ENCODE results near the gene C6orf58. TPM values are rescaled to one million over a fixed set of nuclear protein-coding genes. Genes with fewer than 3 reads are reported as not detected.

Gene C6orf58
- total and polyA plus RNA-seq, 10 of the 15 experiments (the other 5 are each of a cell fraction or from before 2014, with no cell fraction given): 0.06 to 0.43 (median 0.12) TPM; not detected in 2

- H3K9ac ChIP-seq (ENCODE audit: control insufficient read depth, insufficient read depth, low read length): no peak overlapping the region
- H3K79me2 ChIP-seq (ENCODE audit: control insufficient read depth, insufficient read depth, low read length): no peaks in the 10 kb centered on the region
- no peaks in the 10 kb centered on the region for H3K9me3 ChIP-seq (replicated peaks; ENCODE audit: control insufficient read depth, insufficient read depth, low read length)
- H3K4me1 ChIP-seq (ENCODE audit: control insufficient read depth, insufficient read depth, low read length): no peaks in the 10 kb centered on the region
- H4K20me1 ChIP-seq (ENCODE audit: control insufficient read depth, insufficient read depth): no peaks in the 10 kb centered on the region
- no TSS peak for BruUV-seq (replicated peaks)
- SMC1A ChIA-PET (ENCODE audit: uncharacterized antibody, unreplicated experiment): no interaction called here
- intact Hi-C loops (cut with micrococcal nuclease; ENCODE audit: unreplicated experiment): no loop called here
- no peak for DNase-seq (ENCODE audit: low read depth, low spot score)
- 0% methylated on average over 1 of the region's 1 CpG for WGBS (ENCODE audit: insufficient coverage, insufficient replicate concordance, low lambda C conversion rate, missing lambda C conversion rate)
- H3K36me3 ChIP-seq (ENCODE audit: control insufficient read depth in 2 of 2, insufficient read depth in 2 of 2, low read length in 1 of 2): no peaks in the 10 kb centered on the region
- no peak for ATAC-seq
- H3K27me3 ChIP-seq (replicated peaks in 1 of 2; ENCODE audit: control insufficient read depth in 2 of 2, insufficient read depth in 2 of 2, low read length in 1 of 2): no peaks in the 10 kb centered on the region
- H3K4me2 ChIP-seq (ENCODE audit: control insufficient read depth, insufficient read depth): no peak overlapping the region
- POLR2A ChIA-PET: no interaction called here
- in situ Hi-C loops (cut with MboI): no loop called here
- no peak overlapping the region for H3K27ac ChIP-seq (ENCODE audit: control insufficient read depth, insufficient read depth)
- RAD21 ChIA-PET (ENCODE audit: unreplicated experiment): no interaction called here
- FAIRE-seq: no peak
- H3K4me3 ChIP-seq: no peak overlapping the region
- no peak overlapping the region for H2AFZ ChIP-seq (ENCODE audit: control insufficient read depth, low read depth, low read length)
- CTCF ChIA-PET: interaction anchor here (2.9 kb wide), 1 partner anchor 11 kb away, joined by 13 read pairs; no protein-coding TSS in a partner anchor
- no peak for TF ChIP-seq HDGF (IDR thresholded peaks at IDR 0.05)
- no peak for TF ChIP-seq RBBP5 (conservative IDR thresholded peaks at IDR 0.05)
- no peak for TF ChIP-seq NKRF (conservative IDR thresholded peaks at IDR 0.05)
- no peak for TF ChIP-seq SMAD1 (IDR thresholded peaks at IDR 0.05; ENCODE audit: low read depth, partially characterized antibody)
- no peak for TF ChIP-seq JUND (IDR thresholded peaks at IDR 0.05; ENCODE audit: low read depth, low read length)
- no peak for TF ChIP-seq NR2C1 (IDR thresholded peaks at IDR 0.05)
- TF ChIP-seq PBX3 (IDR thresholded peaks at IDR 0.05; ENCODE audit: insufficient replicate concordance, low read depth, low read length): no peak
- no peak for TF ChIP-seq SP1 (IDR thresholded peaks at IDR 0.05; ENCODE audit: low read depth, low read length)
- TF ChIP-seq CEBPZ (IDR thresholded peaks at IDR 0.05; ENCODE audit: low read depth, low read length): no peak
- no peak for TF ChIP-seq RFX5 (IDR thresholded peaks at IDR 0.05; ENCODE audit: low read depth, low read length)
- TF ChIP-seq NRF1 (conservative IDR thresholded peaks at IDR 0.05; ENCODE audit: low read depth, low read length): no peak
- TF ChIP-seq IKZF1 (conservative IDR thresholded peaks at IDR 0.05): no peak
- TF ChIP-seq ESRRA (IDR thresholded peaks at IDR 0.05; ENCODE audit: low read length): no peak
- no peak for TF ChIP-seq RB1 (IDR thresholded peaks at IDR 0.05; ENCODE audit: borderline replicate concordance)
- TF ChIP-seq CBX5 (IDR thresholded peaks at IDR 0.05; ENCODE audit: low read depth): no peak
- TF ChIP-seq ZNF207 (IDR thresholded peaks at IDR 0.05; ENCODE audit: borderline replicate concordance): no peak
- no peak for TF ChIP-seq E4F1 (IDR thresholded peaks at IDR 0.05; ENCODE audit: borderline replicate concordance, partially characterized antibody)
- TF ChIP-seq CREM (IDR thresholded peaks at IDR 0.05; ENCODE audit: low read depth): no peak
These were observed 53.8 kb downstream of the C6orf58 start for GRCh38 chr6:127630800-127631199.
